Stomach (tissue), 19 donors: Measurements from ENCODE around the gene MCRS1. TPM values are rescaled to one million over a fixed set of nuclear protein-coding genes. Genes with fewer than 3 reads are reported as not detected.
"Not testable (repeated sequence)": the region's sequence is repeated elsewhere in the genome, so short reads cannot be mapped to it uniquely, and the experiment has no call there.

ENCODE experiments used
- DNase-seq, 2 donors: peaks; one replicate each; pipeline versions ENCODE4 v3.0.0 to v3.0.0-alpha.2; 2013 to 2019
- H3K27ac ChIP-seq, 5 donors: fragments of 200-600 bp in 4 of 5; sonication (generic) in 4 of 5; one replicate each; pipeline ENCODE4 v1.5.1; 2013 to 2019; ENCODE audit warnings: mild to moderate bottlenecking in 1 of 5, moderate library complexity in 1 of 5
- H3K27me3 ChIP-seq, 3 donors: fragments of 200-600 bp; sonication (generic); one replicate each; pipeline ENCODE4 v1.5.1; 2017 to 2019; ENCODE audit warnings: mixed run types in 1 of 3
- H3K36me3 ChIP-seq, 4 donors: fragments of 200-600 bp; sonication (generic); 1 replicate in 3 of 4; 2 replicates in 1 of 4; pipeline ENCODE4 v1.5.1; 2016 to 2019
- H3K4me1 ChIP-seq, 4 donors: fragments of 200-600 bp; sonication (generic); one replicate each; pipeline ENCODE4 v1.5.1; 2016 to 2019
- H3K4me3 ChIP-seq, 4 donors: fragments of 200-600 bp; sonication (generic) in 3 of 4; one replicate each; pipeline ENCODE4 v1.5.1; 2016 to 2019; ENCODE audit warnings: mild to moderate bottlenecking in 1 of 4
- H3K9me3 ChIP-seq, 4 donors: fragments of 200-600 bp; sonication (generic); one replicate each; pipeline ENCODE4 v1.5.1; 2016 to 2019
- CTCF ChIP-seq, 7 experiments: fragments of 450-650 bp in 4 of 7; fragments of 200-600 bp in 3 of 7; sonication (generic) in 3 of 7; IDR thresholded peaks; one replicate each; pipeline ENCODE4 v1.5.1; 2016 to 2019; ENCODE audit warnings: antibody characterized with exemption in 7 of 7, control low read depth in 2 of 7, mild to moderate bottlenecking in 1 of 7
- EP300 ChIP-seq: sonication (generic); formaldehyde crosslinking; IDR thresholded peaks from one replicate; pipeline ENCODE4 v1.6.1; 2017; ENCODE audit warnings: antibody characterized with exemption
- POLR2A ChIP-seq, 4 donors: fragments of 450-650 bp; IDR thresholded peaks; one replicate each; pipeline ENCODE4 v1.6.1; 2016; ENCODE audit warnings: antibody characterized with exemption in 4 of 4, control low read depth in 2 of 4, mild to moderate bottlenecking in 1 of 4, moderate library complexity in 1 of 4
- POLR2AphosphoS5 ChIP-seq, 3 donors: sonication (generic); formaldehyde crosslinking; IDR thresholded peaks; one replicate each; pipeline ENCODE4 v1.6.1; 2016; ENCODE audit warnings: antibody characterized with exemption in 3 of 3
- WGBS, 5 donors: extraction: QIAGEN DNeasy Blood & Tissue Kit in 3 of 5; methylation state at CpG; one replicate each; pipeline versions ENCODE4 v1.1.5 to v1.1.7; 2013 to 2018; 5-methylcytosine and 5-hydroxymethylcytosine counted together
- intact Hi-C: fragments of 100-400 bp; cut with DNase I; formaldehyde crosslinking; loops from one replicate; pipeline ENCODE4 v1.15.1; 2023; ENCODE audit warnings: low total_unique reads
- long read RNA-seq, 10 donors: transcript quantifications; one replicate each; lab custom pipeline, GENCODE V29; 2026
- polyA plus RNA-seq, 3 donors: library from polyadenylated mRNA; stranded (reverse); fragments of 200-250 nt; gene quantifications; one replicate each; pipeline ENCODE4 v1.2.3, GENCODE V29; 2013
- total RNA-seq, 5 donors: library from RNA; depleted of rRNA; stranded (reverse); fragments of >200 nt; gene quantifications; one replicate each; pipeline versions ENCODE4 v1.1.0 to v1.2.3, GENCODE V29; 2014 to 2016
- donor health status: healthy with polysubstance abuse.
- donor health status: Bipolar disorder and iron deficiency.
- donor health status: healthy.

Gene MCRS1
- total RNA-seq (100 to 1,000 TPM in 1 of 5 donors, 10 to 100 TPM in 4; 16.5 to 322 (median 45.6) TPM), polyA plus RNA-seq (10 to 100 TPM; 45.8 to 51.5 (median 51.3) TPM)
- long read RNA-seq, donor 1, partial matches to known transcripts = 0 of 4 reads
- long read RNA-seq, donor 1, other reads (novel, unspliced or antisense) = 0 of 4 reads
- long read RNA-seq, donor 2, transcript MCRS1-201 (15 exons, 1,928 nt) = major isoform, 6 of 6 reads
- long read RNA-seq, donor 2, partial matches to known transcripts = 0 of 6 reads
- long read RNA-seq, donor 2, other reads (novel, unspliced or antisense) = 0 of 6 reads
- long read RNA-seq, donor 3, transcript MCRS1-201 (15 exons, 1,928 nt) = major isoform, 6 of 7 reads
- long read RNA-seq, donor 3, partial matches to known transcripts = 0 of 7 reads
- long read RNA-seq, donor 3, other reads (novel, unspliced or antisense) = 0 of 7 reads
- long read RNA-seq, donor 4 = 0 reads
- long read RNA-seq, donor 5, transcript MCRS1-201 (15 exons, 1,928 nt) = major isoform, 9 of 11 reads
- long read RNA-seq, donor 5, partial matches to known transcripts = 0 of 11 reads
- long read RNA-seq, donor 5, other reads (novel, unspliced or antisense) = 0 of 11 reads
- long read RNA-seq, donor 6, transcript MCRS1-201 (15 exons, 1,928 nt) = major isoform, 22 of 25 reads
- long read RNA-seq, donor 6, partial matches to known transcripts = 0 of 25 reads
- long read RNA-seq, donor 6, other reads (novel, unspliced or antisense) = 0 of 25 reads
- long read RNA-seq, donor 7, transcript MCRS1-201 (15 exons, 1,928 nt) = major isoform, 9 of 11 reads
- long read RNA-seq, donor 7, partial matches to known transcripts = 0 of 11 reads
- long read RNA-seq, donor 7, other reads (novel, unspliced or antisense) = 0 of 11 reads
- long read RNA-seq, donor 8, transcript MCRS1-201 (15 exons, 1,928 nt) = major isoform, 9 of 10 reads
- long read RNA-seq, donor 8, partial matches to known transcripts = 0 of 10 reads
- long read RNA-seq, donor 8, other reads (novel, unspliced or antisense) = 0 of 10 reads
- long read RNA-seq, donor 9, partial matches to known transcripts = 0 of 3 reads
- long read RNA-seq, donor 9, other reads (novel, unspliced or antisense) = 0 of 3 reads
- long read RNA-seq, donor 10, transcript MCRS1-201 (15 exons, 1,928 nt) = major isoform, 5 of 6 reads
- long read RNA-seq, donor 10, partial matches to known transcripts = 0 of 6 reads
- long read RNA-seq, donor 10, other reads (novel, unspliced or antisense) = 0 of 6 reads

GRCh38 chr12:49567611-49568441 lies at the start of gene MCRS1:
Gene MCRS1, minus strand, starts transcription at chr12:49568142. Its CDS starts 1,411 bp downstream, at chr12:49566731.
- H3K9me3 ChIP-seq = no peaks in the 10 kb centered on the region
- DNase-seq = peak; percentile 92 to 97
- 0 to 1% (median 0%) methylated on average over 52 to 54 of the region's 54 CpGs for WGBS, 5 donors
- peak within 1 kb of the TSS; percentile 74 to 100 (median 97) for H3K4me3 ChIP-seq
- H3K36me3 ChIP-seq = peaks cover 23 to 37% (median 28%) of the 10 kb centered on the region in 4 donors
- no peaks in the 10 kb centered on the region for H3K27me3 ChIP-seq
- intact Hi-C loops = no loop called here
- TF ChIP-seq EP300 (no peak), POLR2AphosphoS5 (IDR thresholded peaks at IDR 0.05) (peak; percentile 50 to 90 (median 87)), POLR2A (IDR thresholded peaks at IDR 0.05) (peak in 1 of 4 donors; percentile 44)
- peaks cover 17 to 64% (median 40%) of the 10 kb centered on the region in 4 donors for H3K4me1 ChIP-seq
- peak within 1 kb of the TSS; percentile 88 to 98 (median 94) for H3K27ac ChIP-seq

GRCh38 chr12:49616533-49617219 lies 48.7 kb upstream of the MCRS1 start:
- Histone ChIP-seq H3K36me3 (no peaks in the 10 kb centered on the region), H3K27me3 (no peaks in the 10 kb centered on the region), H3K9me3 (no peaks in the 10 kb centered on the region), H3K27ac (no peak overlapping the region), H3K4me1 (peaks cover 3 to 7% (median 4%) of the 10 kb centered on the region in 4 donors), H3K4me3 (no peak overlapping the region)
- no peak for DNase-seq
- TF ChIP-seq EP300 = no peak
- no peak for TF ChIP-seq POLR2AphosphoS5 (IDR thresholded peaks at IDR 0.05)
- TF ChIP-seq CTCF (IDR thresholded peaks at IDR 0.05) = no peak
- TF ChIP-seq POLR2A (IDR thresholded peaks at IDR 0.05) = no peak
- 41 to 56% (median 47%) methylated on average over 5 of the region's 5 CpGs for WGBS, 5 donors
- intact Hi-C loops = no loop called here

GRCh38 chr12:49615725-49616124 lies 47.8 kb upstream of the MCRS1 start:
- 89 to 96% (median 92%) methylated on average over 7 of the region's 7 CpGs for WGBS, 5 donors
- Histone ChIP-seq H3K9me3 (peaks cover 0 to 4% (median 0%) of the 10 kb centered on the region in 4 donors), H3K4me3 (no peak overlapping the region), H3K36me3 (no peaks in the 10 kb centered on the region), H3K27me3 (no peaks in the 10 kb centered on the region), H3K4me1 (no peaks in the 10 kb centered on the region), H3K27ac (no peak overlapping the region)
- no peak for DNase-seq
- TF ChIP-seq CTCF (IDR thresholded peaks at IDR 0.05) = no peak
- no peak for TF ChIP-seq EP300
- TF ChIP-seq POLR2A (IDR thresholded peaks at IDR 0.05) = no peak
- intact Hi-C loops = no loop called here

GRCh38 chr12:49612210-49612609 lies 44.3 kb upstream of the MCRS1 start:
- no peaks in the 10 kb centered on the region for H3K4me1 ChIP-seq
- H3K4me3 ChIP-seq = no peak overlapping the region
- no peak overlapping the region for H3K27ac ChIP-seq
- no peak for TF ChIP-seq POLR2AphosphoS5 (IDR thresholded peaks at IDR 0.05)
- TF ChIP-seq EP300 = no peak
- TF ChIP-seq CTCF (IDR thresholded peaks at IDR 0.05) = no peak
- TF ChIP-seq POLR2A (IDR thresholded peaks at IDR 0.05) = no peak
- no peaks in the 10 kb centered on the region for H3K27me3 ChIP-seq
- H3K9me3 ChIP-seq = peaks cover 0 to 10% (median 0%) of the 10 kb centered on the region in 4 donors
- no peak for DNase-seq
- intact Hi-C loops = no loop called here
- H3K36me3 ChIP-seq = no peaks in the 10 kb centered on the region

GRCh38 chr12:49610785-49611184 lies 42.8 kb upstream of the MCRS1 start:
- H3K36me3 ChIP-seq, DNase-seq, H3K9me3 ChIP-seq, H3K27me3 ChIP-seq, H3K27ac ChIP-seq, intact Hi-C loops, H3K4me1 ChIP-seq, H3K4me3 ChIP-seq: not testable (repeated sequence)
- WGBS, 5 donors = 93 to 99% (median 96%) methylated on average over 4 of the region's 4 CpGs
